Left hindlimb (tissue), 1 donor: Measurements from ENCODE around the gene AOAH.

ENCODE experiments used
- DNase-seq: peaks from one replicate; pipeline ENCODE4 v3.0.0-alpha.2; 2018

The AOAH gene, protein sequence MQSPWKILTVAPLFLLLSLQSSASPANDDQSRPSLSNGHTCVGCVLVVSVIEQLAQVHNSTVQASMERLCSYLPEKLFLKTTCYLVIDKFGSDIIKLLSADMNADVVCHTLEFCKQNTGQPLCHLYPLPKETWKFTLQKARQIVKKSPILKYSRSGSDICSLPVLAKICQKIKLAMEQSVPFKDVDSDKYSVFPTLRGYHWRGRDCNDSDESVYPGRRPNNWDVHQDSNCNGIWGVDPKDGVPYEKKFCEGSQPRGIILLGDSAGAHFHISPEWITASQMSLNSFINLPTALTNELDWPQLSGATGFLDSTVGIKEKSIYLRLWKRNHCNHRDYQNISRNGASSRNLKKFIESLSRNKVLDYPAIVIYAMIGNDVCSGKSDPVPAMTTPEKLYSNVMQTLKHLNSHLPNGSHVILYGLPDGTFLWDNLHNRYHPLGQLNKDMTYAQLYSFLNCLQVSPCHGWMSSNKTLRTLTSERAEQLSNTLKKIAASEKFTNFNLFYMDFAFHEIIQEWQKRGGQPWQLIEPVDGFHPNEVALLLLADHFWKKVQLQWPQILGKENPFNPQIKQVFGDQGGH

DNA sequence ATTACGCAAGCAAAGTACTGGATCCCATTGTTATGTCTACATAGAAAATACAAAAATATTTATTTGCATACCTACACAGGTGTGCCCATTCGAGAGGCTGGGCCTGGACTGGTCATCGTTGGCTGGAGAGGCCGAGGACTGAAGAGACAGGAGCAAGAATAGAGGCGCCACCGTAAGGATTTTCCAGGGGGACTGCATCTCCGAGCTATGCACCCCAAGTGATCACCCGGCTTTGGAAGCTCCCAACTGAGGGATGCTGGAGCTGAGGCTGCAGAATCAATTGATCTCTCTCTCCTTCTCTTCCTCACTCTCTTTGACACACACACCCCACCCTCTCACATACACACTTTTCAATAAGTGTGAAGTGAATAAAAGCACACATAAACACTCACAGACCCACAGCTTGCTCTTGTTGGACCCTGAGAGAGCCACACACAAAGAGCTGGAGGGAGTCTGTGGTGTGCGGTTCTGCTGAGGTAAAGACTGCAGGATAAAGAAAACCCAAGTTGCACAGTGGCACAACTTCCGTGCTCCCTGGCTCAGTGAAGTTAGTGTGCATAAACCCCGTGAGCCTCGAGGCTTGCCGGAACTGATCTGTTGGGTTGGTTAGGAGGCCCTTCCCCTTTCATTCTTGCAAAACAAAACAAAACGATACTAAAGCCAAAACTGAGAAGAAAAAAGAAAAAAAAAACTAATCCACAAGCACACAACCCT lies at the start of gene AOAH:
TSS of gene AOAH (minus strand) at position 544 of the 714 bp plus-strand sequence. CDS start at position 198, 346 bp downstream.
- no peak for DNase-seq

DNA sequence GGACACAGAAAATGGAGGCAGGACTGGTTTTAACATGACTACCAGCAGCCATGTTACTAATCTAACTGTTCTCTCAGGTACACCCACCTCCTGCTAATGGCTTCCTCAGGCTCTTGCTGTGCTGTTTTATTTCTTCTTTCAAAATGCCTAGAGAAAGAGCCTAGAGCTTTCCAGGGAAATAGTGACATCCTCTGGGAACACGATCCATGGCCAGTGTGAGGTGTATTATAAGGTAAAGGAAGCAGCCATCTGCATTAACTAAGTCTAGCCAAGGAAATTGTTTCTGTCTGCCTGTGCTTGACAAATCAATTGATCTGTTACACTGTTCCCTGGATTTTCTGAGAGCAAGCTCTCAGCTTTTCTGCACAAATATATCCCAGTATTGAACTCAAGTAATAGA lies 42.2 kb upstream of the AOAH start:
- DNase-seq: no peak

DNA sequence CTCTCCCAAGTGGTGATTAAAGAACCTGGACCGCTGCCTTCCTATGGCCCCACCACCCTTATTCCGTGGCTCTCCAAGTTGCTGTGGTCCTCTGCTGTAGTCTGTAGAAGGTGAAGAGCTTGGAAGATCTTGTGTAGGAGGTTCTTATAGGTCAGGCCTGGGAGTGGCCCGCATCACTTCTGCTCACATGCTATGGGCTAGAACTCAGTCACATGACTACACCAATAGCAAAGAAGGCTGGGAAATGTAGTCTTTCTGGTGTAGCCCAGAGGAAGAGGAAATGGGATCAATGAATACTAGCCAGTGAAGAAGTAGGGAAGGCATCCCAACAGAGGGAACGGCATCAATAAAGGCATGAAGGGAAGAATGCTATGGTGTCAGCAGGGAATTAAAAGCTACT lies 41.3 kb upstream of the AOAH start:
- DNase-seq: no peak

DNA sequence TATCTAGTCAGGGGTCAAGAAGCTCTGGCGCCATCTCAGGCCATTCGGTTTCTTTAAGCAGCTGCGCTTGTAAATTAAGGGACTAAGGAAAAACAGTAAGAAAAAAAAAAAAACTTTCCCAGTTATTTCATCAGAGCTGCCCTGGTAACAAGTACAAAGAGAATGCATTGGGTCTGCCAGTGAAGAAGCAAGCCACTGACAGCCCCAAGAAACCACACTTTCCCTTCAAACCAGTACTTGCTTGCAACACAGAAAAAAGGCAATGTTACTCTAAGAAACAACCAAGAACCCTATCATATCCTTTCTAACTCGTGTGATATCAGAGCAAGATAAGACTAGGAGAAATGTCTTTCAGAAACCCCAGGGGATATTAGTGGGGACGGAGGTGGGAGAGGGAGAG lies 40.6 kb upstream of the AOAH start:
- no peak for DNase-seq

DNA sequence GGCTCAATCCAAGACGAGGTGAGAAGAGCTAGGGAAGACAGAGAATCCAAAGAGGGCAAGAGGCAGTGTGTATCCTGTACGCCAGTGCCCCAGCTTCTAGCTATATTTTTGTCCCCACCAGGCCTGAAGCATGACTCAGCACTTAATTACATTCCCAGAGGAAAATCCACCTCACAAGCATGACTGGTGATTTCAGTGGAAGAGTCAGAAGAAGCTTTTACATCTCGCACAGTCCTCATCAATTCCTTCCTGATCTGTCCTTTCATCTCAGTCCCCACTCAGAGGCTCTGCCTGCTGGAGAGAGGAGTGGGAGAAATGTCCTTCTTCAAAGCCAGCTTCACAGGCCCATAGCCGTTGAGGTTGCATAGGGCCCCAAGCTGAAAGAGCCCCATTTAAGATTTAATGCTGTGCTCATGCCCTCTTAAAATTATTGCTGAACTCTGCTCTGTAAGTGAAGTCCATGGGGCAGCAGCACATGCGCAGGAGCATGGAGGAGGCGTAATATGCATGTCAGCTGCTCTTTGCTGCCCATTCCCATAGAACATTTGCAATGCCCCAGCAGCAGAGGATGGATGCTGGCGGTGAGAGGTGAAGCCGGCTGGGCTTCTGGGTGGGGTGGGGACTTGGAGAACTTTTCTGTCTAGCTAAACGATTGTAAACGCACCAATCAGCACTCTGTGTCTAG lies 39.0 kb upstream of the AOAH start:
- DNase-seq: no peak

DNA sequence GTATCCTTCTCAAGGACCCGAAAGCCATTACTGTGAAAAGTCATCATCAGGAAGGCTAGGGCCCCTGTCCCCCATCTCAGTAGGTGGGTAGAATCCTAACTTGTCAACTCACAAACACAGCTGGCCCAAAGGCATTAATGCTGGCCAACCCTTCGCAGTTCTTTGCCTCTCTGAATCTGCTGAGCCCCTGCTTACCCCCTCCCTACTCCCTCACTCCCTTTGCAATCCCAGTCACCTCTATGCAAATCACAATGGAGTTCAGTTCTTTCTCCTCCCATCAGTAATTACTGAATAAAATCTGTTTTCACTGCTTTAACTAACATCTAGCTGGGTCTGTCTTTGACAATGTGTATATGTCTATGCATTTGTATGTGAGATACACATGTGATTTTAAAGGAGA lies 38.1 kb upstream of the AOAH start:
- DNase-seq: no peak

DNA sequence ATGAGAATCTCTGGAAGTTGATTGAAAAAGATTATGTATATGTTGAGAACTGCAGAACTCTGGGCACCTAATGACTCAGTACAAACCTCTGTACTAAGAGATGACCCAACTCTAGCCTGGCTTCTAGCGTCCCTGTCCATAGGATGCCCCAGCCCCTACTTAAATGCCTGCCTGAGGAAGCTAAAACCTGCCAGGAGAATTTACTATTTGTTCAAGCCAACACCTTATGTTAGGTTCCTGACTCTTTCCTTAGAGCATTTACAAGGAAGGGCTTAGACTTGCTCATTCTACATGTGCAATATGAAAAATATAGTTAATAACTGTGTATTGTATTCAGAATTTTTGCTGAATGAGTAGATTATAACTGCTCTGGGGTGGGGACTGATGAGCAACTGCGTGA lies 37.5 kb upstream of the AOAH start:
- no peak for DNase-seq

DNA sequence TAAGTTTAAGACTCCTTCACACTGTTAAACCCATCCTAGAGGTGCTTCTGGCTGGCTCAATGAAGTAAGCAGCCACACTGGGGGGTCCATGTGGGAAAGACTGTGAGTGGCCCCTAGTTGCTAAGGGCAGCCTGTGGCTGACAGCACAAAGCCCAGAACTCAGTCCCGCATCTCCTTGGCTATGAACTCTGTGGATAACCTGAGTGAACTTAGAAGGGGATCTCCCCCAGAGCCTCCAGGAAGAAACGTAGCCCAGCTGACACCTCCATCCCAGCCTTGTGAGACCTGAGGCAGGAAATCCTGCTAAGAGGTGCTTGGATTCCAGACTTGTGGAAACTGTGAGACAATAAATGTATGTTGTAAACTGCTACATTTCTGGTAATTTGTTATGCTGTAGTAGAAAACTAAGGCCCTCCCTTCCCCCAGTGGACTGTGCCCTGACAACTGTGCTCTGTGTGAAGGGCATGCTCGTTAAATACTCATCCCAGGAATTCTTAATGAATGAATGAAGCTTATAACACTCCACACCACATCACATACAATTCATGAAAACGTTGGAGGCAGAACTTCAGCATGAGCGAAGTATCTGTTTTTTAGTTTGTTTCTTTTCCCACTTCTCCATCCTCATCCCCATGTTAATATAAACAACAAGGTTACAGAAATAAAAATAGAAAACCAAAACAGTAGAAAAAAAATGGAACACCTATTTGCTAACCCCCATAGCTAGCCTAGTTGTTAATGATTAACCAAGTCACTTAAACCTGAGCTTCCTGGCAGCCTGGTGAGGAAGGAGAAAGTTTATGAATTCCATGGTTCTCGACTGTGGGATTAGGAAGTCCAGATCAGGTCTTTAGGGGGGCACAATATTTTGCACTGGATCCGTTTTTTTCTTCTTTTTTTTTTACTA lies 36.8 kb upstream of the AOAH start:
- no peak for DNase-seq

DNA sequence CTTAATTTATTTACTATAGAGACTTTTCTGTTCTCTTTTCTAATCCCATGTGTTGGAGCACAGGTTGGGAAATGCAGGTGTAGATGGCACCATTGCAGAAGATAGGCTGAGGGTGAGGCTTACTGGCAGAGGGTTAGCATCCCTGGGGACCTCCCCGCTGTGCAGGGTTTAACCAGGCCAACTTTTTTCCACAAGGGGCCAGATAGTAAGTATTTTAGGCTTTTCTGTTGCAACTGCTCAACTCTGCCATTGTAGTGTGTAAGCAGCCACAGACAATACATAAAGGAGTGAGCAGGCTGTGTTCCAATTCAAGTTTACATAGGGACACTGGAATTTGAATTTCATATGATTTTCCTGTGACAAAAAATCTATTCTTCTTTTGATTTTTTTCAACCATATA lies 34.6 kb upstream of the AOAH start:
- no peak for DNase-seq

DNA sequence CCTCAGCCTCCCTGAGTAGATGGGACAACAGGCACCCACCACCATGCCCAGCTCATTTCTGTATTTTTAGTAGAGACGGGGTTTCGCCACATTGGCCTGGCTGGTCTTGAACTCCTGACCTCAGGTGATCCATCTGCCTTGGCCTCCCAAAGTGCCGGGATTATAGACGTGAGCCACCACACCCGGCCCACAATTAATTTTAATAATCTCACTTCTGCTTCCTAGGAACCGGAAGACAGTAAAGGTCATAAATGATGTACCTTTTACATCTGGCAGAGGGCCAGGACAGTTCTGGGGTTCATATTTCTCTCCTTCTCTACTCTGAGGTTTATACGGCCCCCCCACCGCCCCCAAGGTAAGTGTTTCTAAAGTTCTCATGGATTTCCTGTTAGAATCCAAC lies 31.2 kb upstream of the AOAH start:
- no peak for DNase-seq

DNA sequence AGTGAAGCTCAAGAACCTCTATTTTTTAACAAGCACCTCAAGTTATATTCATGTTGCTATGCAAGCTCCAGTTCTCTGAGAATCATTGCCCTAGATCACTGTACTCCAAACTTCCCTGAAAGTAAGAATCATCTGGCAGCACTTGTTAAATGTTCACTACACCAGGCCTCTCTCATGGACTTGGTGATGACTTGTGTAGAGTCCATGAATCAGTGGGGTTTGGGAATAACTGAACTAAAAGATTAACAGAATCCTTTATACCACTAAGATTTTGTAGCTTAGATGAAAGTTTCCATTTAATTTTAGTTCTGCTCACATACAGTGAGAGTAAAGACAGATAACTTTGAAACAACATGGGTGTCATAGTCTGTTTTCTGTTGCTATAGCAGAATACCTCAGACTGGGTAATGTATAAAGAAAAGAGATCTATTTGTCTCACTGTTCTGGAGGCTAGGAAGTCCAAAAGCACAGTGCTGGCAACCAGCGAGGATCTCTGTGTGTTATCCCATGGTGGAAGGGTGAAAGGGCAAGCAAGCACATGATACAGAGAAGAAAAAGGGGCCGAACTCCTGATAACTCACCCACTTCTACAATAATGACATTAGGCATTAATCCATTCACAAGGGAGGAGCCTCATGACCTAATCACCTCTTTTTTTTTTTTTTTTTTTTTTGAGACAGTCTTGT lies 27.9 kb upstream of the AOAH start:
- no peak for DNase-seq

DNA sequence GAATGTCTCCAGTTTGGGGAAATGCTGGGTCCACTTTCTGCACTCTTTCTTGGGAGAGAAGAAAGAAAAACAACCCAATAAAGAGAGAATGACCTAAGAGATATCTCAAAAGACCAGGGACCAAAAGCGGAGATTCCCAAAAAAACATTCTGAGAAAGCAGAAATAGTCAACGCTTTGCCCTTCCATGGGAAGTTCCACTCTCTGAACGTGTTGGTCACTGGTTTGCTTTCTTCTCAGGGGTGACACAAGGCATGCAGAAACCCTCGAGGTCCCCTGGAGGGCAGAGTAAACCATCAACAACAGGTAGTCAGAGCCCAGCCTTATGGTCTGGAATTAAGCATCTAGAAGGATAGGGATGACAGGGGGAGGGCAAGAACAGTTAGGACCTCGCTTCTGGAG lies 26.2 kb upstream of the AOAH start:
- DNase-seq: no peak

DNA sequence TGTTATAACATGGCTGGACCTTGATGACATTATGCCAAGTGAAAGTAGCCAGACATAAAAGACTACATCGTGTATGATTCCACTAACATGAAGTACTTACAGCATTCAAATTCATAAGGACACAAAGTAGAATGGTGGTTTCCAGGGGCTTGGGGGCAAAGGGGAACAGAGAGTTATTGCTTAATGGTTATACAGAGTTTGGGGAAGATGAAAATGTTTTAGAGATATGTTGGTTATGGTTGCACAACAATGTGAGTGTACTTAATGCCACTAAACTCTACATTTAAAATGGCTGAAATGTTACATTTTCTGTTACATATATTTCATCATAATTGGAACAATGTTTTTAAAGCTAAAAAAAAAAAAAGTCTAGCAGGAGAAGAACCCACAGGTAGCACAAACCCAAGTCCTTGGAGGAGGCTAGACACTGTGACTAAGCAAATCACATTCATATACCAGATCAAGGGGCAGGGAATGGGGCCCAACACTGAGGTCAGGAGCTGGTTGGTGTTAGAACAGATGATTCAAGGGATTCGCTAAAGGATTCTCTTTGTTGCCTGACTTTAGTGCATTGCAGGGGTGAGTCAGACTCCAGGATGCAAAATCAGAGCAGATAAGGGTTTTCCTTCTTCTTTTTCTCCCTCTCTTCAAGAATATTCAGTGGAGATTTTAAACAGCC lies 25.1 kb upstream of the AOAH start:
- DNase-seq: no peak

DNA sequence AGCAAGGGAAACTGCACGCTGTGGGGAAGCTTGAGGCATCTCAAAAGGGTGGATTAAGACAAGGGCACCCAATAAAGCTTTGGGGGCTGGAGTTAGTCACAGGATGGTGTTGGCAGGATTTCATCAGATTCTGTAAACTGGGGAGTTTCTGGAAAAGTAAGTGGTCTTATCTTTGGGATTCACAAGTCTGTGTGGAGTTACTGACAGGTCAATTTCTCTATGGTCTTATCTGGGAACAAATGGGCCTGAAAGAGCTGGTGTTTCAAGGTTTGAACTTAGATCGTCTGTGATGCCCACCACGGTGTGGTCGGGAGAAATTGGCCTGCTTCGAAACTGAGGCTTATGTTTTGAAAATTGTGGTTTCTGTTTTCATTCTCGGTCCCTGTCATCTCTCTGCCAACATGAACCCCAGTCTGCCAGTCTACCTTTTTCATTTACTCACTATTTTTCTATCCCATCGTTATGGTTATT lies 23.8 kb upstream of the AOAH start:
- DNase-seq: no peak

DNA sequence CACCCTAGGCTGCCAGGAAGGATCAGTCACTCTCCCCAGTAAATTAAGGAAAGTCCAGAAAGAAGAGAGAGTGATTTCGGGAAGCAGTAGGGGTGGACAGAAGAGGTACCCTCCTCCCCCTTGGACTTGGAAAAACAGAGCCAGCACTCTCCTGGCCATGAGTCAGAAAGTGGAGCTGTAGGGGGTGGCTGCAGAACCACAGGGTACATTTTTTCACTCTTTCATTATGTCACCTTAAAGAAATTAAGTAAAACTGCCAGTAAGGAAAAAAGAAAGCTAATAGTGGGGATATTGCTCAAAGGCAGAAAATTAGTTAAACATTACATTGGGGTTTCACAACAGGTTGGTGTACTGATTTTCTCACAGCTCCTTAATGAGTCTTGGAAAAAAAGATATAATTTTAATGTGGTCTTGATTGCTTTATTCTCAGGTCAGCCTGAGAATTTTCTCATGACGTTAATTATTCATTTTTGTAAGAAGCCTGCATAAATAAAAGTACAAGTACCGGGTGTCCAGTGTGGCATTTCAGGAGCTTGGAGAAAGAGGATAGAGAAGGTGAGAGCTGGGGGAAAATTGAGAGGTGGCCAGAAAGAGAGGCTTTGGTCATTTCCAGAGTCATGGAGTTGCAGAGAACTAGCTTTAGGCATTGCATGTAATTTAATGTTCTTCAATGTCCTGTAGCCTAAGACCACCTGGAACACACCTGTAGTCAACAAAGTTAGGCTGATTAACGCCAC lies 23.2 kb upstream of the AOAH start:
- DNase-seq: no peak

DNA sequence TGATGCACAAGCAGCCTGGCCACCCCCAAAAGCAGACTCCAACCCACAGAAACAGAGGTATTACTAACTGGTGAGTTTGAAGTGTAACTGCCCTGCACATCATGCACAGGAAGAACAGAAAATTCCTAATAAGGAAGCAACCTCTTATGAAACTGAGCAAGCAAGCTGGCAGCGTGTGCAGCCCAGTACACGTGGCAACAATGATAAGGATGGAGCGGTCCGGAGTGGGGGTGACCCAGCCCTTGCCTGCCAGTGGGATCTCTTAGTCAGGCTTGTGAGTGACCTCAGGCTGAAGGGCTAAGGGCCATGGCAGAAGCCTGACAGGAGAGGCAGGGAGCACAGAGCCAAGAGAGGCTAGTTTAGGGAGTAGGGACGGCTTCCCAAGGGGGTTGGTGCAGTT lies 22.1 kb upstream of the AOAH start:
- DNase-seq: no peak

DNA sequence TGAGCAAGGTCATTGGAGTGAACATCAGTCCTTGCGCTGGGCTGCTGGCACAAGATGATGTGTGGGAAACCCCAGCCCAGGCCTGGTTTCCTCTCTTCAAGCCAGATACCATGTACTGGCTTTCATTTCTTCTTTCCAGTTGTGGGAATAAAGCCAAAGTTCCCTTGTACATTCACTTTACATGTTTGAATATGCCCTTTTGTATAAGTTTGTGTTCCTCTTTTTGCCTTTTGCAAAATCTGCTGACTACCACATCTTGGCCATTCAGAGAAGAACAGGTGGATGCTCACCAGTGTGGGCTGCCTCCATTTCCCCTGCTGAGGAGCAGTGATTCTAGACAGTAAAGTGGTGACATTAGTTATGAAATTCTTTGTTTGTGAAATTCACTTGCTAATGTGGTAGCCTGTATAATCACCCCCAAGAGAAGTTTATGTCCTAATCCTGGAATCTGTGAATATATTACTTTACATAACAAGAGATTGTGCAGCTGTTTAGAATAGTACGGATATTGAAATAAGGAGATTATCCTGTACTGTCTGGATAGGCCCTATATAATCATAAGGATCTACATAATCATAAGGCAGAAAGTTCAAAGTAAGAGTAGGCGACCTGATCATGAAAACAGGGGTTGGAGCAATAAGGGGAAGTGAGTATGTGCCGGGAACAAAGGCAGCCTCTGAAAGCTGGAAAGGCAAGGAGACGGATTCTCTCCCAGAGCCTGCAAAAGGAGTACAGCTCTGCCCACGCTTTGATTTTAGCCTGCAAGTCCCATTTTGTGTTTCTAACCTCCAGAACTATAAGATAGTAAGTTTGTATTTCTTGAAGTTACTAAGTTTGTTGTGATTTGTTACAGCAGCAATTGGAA lies 18.8 kb upstream of the AOAH start:
- no peak for DNase-seq

DNA sequence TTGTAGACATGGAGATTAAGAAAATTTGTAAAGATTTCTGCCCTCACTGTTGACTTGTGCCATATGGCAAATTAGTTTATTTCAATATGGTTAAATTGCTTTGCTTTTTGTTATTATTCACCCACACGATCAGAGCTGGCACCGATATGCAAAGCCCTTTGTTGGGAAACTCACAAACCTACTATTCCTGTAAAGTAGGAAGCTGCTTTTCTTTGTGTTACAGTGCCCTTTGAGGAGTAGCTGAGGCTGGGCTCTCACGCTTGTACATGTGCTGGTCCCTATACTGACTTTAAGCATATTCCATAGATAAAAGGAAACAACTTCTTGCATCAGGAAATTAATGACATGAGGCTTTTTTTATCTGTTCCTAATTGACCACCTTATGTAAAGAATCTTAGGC lies 17.6 kb upstream of the AOAH start:
- no peak for DNase-seq

DNA sequence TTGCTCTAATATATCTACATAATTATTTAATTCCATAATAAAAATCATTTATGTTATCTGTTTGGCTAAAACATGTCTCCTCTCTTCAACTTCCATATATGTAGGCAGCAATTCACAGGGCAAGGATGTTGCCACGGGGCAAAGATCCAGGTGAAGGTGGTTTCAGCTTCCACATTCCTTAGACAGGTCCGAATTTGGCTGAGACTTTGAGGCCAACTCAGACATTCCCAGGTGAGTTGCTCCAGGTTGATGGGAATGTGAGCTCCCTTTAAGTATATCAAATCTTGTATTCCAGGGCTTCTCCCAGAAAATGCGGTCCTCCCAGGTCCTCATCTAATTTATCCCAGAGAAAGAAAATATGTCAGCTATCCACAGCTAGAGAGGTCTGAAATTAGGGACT lies 15.1 kb upstream of the AOAH start:
- no peak for DNase-seq

DNA sequence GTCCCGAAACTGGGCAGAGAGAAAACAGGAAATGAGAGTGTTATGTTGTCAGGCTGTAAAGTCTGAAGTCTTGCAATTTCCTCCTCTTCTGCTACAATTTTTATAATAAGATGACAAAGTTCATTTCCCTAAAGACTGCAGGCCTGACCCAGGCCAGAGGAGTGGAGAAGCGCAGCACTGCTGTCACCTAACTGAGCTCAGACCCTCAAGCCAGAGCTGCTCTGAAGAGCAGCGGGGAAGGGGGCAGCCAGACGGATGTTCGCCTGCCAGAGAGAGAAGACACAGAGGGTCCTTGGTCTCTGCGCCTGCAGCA lies 12.6 kb upstream of the AOAH start:
- no peak for DNase-seq
